ENCODE results near the gene TYW1B.
"Not testable (repeated sequence)": the region's sequence is repeated elsewhere in the genome, so short reads cannot be mapped to it uniquely, and the experiment has no call there.

The TYW1B gene

GRCh38 chr7:72696643-72697042 is 131.4 kb downstream of the TYW1B start:
- not testable (repeated sequence) for DNase-seq

- DNase-seq, result not testable (repeated sequence)
Observed at GRCh38 chr7:72695482-72695881, 132.5 kb downstream of the TYW1B start.

- DNase-seq, result not testable (repeated sequence)
Observed at GRCh38 chr7:72691442-72691841, 136.6 kb downstream of the TYW1B start.

- DNase-seq, result not testable (repeated sequence)
Observed at GRCh38 chr7:72690177-72690576, 137.8 kb downstream of the TYW1B start.

DNA sequence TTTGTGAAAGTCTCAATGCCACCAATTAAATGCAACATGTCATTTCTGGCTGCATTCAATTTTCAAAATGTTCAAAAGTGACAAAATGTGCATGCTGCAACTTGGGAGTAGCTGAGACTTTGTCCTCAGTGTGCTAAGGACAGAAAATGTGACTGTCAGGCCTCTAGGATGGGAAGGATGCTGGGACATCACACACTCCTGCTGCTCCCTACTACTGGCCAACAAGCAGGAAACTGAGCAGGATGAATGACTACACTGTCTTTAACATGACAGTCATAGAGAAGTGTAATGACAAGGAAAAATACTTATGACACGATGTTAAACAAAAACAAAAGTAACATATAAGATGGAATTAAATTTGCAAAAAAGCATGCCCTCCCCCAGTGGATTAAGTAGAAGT is 138.7 kb downstream of the TYW1B start:
- DNase-seq, result not testable (repeated sequence)

GRCh38 chr7:72681211-72681610 is 146.8 kb downstream of the TYW1B start:
- not testable (repeated sequence) for DNase-seq

- DNase-seq, result not testable (repeated sequence)
Observed at GRCh38 chr7:72676880-72677279, 151.1 kb downstream of the TYW1B start.

DNA sequence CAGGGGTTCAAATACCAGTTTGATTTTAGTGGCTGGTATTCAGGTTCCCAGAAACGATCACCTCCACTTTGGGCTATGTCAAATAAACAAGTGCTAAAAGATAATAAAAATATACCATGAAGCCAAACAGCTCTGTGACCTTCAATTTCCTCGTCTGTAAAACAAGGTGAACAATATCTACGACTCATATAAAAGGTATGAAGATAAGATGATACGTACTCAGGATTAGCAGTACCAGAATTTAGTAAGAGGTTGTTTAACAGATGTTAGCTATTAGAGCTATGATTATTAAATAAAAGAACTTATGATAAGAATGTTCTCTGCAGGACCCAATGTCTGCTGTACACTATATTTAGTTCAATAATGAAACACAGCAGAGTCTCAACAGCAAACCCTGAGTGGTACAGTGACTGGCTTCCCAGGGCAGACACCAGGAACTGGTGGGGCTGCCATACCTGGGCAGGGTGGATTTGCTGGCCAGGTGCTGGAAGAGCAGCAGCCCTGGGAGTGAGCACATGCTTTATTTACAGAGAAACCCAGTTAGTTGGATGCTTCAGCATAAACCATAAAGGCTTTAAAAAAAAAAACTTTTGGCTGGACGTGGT is 151.8 kb downstream of the TYW1B start:
- DNase-seq, result peak; percentile 3

- not testable (repeated sequence) for DNase-seq
Observed at GRCh38 chr7:72675686-72676085, 152.3 kb downstream of the TYW1B start.

- no peak for DNase-seq
Observed at GRCh38 chr7:72674394-72674793, 153.6 kb downstream of the TYW1B start.

- DNase-seq, result not testable (repeated sequence)
Observed at GRCh38 chr7:72670850-72671249, 157.2 kb downstream of the TYW1B start.

- DNase-seq, result not testable (repeated sequence)
Observed at GRCh38 chr7:72668435-72668834, 159.6 kb downstream of the TYW1B start.

DNA sequence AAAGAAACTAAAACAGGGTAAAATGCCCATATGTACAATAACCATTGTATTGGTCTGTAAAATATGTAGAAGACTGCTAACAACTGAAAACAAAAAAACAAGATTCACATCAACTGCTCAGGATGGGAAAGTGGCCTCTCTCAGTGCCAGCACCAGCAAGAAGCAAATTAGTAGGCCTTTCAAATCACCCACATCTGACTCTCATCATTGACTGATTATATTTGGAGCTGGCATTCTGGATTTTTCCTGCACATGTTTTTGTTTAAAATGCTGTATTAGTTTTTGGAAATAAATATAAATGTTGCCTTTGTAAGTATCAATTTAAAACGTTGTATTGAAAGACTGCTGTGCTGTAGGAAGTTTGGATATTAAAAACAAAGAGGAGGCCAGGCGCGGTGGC is 161.0 kb downstream of the TYW1B start:
- DNase-seq, result not testable (repeated sequence)

DNA sequence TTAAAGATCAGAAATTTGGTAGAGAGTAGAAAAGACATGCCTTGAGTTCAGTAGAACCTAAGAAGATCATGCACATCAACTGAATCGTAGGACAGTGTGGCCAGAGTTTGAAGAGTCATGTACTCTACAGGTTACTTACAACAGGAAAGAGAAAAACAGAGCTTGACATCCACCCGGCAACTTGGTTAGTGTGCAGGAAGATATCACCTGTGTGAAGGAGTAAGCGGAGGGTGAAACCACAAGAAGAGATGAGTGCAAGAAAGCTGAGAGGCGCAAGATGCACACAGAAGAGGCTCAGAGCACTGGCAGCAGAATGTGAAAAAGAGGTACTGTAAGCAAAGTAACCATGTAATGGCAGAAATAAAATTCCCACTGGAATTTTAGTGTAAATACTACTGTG is 179.4 kb downstream of the TYW1B start:
- not testable (repeated sequence) for DNase-seq

GRCh38 chr7:72643708-72644107 is 184.3 kb downstream of the TYW1B start:
- not testable (repeated sequence) for DNase-seq

DNA sequence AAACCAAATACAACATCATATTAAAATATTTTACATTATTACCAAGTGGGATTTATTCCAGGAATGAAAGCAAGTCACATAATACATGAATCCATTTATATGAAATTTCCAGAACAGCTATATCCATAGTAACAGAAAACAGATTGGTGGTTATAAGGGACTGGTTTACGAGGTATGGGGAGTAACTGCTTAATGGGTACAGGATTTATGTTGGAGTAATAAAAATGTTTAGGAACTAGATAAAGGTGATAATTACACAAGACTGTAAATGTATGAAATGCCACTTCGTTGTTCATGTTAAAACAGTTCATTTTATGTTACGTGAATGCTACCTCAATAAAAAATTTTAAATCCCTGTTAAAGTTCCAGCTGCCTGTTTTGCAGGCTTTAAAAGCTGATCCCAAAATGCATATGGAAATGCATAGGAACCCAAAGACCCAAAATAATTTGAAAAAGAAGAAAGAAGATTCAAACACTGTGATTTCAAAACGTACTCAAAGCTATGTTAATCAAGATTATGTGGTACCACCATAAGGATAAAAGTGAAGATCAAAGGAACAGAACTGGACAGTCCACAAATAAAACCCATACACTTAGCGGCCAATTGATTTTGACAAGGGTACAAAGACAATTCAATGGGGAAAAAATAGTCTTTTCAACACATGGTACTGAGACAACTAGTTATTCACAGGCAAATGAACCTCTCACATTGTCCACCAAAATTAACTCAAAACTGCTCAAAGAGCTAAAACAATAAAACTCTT is 186.3 kb downstream of the TYW1B start:
- not testable (repeated sequence) for DNase-seq

DNA sequence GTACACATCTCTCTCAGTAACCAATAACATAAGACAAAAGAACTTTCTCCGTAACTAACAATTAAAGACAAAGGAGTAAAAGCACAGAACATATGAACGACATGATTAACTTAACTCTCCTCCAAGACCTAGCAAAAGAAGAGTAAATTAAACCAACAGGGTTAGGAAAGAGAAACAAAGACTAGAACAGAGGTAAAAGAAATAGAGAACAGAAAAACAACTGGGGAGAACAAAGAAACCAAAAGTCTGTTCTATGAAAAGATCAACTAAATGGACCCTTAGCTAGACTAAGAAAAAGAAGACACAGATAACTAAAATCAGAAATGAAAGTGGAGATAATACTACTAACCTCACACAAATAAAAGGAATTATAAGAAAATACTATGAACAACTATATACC is 187.3 kb downstream of the TYW1B start:
- not testable (repeated sequence) for DNase-seq

DNA sequence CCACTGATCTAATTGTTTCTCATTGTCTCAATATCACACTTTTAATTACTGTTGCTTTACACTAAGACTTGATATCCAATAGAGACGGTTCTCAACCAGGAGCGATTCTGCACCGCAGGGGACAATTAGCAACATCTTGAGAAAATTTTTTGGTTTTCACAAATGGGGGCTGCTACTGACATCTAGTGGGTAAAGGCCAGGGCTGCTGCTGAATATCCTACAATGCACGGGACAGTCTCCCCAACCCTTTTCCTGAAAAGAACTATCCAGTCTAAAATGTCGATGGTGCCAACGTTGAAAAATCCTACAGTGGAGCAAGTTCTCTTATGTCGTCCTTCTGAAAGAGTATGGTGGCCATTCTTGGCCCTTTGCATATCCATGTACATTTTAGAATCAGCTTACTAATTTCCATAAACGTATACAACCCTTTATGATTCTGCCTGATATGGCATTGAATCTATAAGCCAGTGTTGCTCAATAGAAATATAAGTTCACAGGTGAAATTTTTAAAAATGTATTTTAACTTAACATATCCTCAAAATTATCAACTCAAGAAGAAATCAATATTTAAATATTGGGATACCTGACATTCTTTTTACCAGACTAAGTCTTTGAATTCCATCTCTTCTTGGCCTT is 192.6 kb downstream of the TYW1B start:
- not testable (repeated sequence) for DNase-seq

- DNase-seq, result not testable (repeated sequence)
Observed at GRCh38 chr7:72632765-72633292, 195.2 kb downstream of the TYW1B start.

GRCh38 chr7:72628375-72628774 is 199.6 kb downstream of the TYW1B start:
- not testable (repeated sequence) for DNase-seq

GRCh38 chr7:72626428-72627011 is 201.5 kb downstream of the TYW1B start:
- not testable (repeated sequence) for DNase-seq

DNA sequence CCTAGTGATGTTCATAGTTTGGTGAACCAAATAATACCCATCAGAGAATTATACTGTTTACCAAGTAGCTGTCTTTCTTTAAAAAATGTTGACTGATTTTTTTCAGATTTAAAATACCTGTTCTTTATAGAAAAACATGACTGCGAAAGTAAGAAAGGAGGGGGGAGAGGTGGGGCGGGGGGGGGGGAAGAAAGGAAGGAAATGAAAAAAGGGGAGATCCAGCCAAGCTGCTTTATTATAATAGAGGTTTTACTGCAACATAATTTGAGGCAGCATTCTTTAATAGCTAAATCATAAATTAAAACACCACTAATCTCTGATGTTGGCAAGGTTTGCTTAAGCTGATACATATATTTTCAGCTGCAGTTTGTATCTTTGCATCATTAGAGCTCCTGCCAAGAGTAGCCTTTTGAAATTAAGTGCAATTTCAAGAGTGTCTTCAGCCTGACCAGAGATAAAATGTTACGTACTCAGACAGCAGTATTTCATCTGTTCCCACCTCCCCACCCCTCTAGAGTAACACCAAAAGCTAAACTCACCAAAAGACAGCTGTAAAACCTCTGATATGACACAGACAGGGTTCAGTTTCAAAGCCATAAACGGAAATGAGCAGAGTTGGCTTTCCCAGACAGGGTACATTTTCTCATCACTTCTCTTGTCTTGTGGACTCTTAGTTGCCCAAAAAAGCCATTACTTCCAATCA is 202.1 kb downstream of the TYW1B start:
- DNase-seq, result peak; percentile 1

DNA sequence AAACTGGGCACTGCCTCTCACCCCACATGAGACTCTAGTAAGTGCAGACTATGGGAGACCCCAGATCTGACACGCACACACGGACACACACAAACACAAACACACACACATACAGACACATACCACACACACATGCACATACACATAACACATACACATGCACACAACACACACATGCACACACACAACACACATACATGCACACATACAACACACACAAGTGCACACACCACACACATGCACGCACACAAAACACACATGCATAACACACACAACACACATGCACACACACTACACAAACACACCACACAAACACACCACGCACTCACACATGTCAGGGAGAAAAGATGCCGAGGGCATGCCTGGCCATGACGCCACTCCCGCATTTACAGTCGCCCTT is 205.5 kb downstream of the TYW1B start:
- DNase-seq, result no peak

Measured in fibroblast of skin of right quadriceps (primary cell).